Activated CD8-positive, alpha-beta memory T cell treated with anti-CD3 and anti-CD28 coated beads for 4 hours (primary cell): Measurements from ENCODE around the gene PRKAG1.

ENCODE experiments used
- DNase-seq, 2 donors: peaks; one replicate each; pipeline ENCODE4 v3.0.0-alpha.2; 2020; ENCODE audit warnings: low read depth in 2 of 2

PRKAG1 gene

DNA sequence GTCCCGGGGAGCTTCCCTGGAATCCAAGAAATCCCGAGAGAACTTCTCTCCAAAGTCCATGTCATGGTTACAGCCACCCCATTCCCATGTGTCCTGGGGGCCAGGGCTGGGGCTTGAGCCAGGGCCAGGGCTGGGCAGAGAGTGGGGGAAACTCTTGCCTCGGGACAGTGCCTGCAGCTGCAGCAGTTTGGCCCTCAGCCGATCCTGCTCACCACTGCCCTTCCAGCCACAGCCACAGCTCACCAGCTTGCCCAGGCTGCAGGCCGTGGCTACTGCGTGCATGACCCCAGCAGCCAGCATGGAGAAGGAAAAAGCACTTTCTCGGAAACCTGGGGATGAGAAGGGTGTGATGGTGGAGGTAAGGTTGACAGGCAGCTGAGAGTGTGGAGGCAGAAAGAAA is 50.6 kb downstream of the PRKAG1 start:
- no peak for DNase-seq

DNA sequence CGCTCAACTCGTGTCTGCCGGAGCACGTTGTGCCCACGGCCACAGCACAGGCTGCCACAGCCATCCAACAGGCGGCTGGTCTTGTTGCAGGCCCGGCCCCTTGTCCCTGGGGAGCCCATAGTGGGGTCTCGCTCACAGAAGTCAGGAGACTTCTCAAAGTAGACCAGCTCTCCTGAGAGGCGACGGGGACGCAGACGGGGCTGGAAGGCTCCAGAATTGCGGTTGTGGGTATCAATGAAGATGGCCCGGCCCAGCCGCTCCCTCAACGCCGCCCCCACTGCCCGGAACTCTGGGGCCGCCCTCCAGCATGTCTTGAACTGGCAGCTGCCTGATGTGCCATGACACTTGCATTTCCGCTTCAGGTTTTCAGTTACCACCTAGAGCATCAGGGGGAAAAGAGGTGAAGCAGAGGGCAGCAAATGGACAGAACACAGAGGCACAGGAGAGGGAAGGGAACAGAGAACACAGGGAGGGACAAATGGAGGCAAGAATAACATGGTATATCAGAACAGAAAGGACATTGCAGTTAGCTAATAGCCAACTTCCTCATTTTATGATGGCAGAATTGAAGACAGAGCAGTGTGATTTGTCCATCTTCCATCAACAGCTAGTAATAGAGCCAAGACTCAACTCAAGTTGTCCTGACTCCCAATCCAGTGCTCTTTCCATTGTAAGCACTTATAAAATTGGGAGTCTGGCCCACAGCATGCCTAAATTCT is 52.2 kb downstream of the PRKAG1 start:
- no peak for DNase-seq

DNA sequence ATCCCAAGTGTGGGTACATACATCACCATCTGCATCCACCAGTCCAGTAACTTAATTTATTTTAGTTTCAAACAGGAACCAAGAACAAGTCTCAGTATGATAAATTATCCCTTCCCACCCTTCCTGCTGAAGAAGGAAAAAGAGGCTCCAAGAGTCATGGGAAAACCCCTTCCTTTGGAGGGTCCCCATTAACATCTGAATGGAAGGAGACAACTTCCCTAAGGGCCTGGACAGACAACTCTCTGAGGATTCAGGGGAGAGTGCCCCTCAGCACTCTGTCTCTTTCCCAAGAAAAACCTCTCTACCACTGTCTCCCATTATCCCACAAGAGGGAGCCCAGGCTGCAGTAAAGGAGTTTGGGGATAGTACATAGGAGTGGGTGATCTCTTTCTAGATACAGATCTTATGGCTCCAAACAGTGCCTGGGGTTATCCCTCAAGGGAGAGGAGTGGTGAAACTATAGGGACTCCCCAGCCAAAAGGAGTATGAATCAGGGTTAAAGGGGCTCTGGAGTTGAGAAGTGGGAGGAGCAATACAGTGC is 53.2 kb downstream of the PRKAG1 start:
- no peak for DNase-seq

DNA sequence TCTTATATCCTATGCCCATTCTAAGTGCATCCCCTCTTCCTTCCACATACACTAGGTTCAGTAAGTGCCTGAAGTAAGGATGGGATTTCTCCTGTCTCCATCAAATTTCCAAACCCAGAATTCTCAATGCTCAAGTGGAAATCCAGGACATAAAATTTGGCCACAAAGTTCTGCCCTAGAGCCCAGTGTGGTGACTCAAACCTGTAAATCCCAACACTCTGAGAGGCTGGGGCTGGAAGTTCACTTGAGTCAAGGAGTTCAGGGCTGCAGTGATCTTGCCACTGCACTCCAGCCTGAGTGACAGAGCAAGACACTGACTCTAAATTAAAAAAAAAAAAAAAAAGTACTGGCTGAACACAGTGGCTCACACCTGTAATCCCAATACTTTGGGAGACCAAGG is 56.8 kb downstream of the PRKAG1 start:
- no peak for DNase-seq

DNA sequence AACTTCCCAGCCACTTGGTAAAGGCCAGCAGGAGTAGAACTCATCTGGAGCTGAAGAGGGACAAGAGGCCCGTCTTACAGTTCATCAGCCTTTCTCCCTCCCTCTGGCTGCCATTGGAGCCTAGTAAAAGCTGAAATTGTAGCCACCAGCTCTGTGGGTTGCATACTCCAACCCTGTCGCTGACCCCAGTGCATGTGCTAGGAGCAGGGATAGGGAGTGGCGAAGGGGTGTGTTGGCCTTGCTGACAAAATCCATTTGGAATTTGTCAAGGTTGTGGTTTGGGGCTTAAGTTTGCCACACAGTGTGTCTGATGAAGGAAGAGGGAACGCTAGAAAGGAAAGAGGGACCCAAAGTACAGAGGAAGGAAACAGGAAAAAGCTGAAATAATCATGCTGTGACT is 57.2 kb downstream of the PRKAG1 start:
- DNase-seq = no peak

DNA sequence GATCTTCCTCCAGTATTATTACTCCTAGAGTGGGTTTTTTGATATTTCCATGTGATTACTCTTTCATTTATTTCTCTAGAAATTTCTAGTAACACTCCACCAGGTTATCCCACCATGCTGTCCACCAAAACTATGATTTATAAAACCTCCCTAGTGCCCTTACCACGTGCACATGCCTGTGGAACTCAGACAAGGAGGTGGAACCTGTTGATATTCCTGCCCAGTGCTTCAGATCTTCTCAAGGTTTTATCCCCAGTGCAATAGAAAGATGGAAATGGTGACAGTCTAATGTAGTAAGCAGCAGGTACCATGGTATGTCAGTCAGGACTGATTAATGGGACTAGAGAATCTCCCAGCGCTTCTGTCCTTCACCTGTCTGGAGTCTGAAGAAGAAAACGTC is 57.7 kb downstream of the PRKAG1 start:
- no peak for DNase-seq

DNA sequence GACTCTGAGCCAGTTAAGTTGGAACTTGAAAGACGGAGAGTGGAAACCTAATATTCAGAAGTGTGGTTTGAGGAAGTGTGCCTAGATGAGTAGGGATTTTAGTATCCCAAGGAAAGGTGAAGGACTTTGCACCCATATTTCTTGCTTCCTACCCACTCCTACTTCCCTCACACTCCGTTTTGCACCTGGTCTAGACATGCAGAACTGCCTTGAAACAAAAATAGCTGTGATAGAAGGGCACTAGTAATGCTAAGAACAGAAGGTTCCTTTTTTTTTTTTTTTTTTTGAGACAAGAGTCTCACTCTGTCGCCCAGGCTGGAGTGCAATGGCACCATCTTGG is 60.6 kb downstream of the PRKAG1 start:
- no peak for DNase-seq

DNA sequence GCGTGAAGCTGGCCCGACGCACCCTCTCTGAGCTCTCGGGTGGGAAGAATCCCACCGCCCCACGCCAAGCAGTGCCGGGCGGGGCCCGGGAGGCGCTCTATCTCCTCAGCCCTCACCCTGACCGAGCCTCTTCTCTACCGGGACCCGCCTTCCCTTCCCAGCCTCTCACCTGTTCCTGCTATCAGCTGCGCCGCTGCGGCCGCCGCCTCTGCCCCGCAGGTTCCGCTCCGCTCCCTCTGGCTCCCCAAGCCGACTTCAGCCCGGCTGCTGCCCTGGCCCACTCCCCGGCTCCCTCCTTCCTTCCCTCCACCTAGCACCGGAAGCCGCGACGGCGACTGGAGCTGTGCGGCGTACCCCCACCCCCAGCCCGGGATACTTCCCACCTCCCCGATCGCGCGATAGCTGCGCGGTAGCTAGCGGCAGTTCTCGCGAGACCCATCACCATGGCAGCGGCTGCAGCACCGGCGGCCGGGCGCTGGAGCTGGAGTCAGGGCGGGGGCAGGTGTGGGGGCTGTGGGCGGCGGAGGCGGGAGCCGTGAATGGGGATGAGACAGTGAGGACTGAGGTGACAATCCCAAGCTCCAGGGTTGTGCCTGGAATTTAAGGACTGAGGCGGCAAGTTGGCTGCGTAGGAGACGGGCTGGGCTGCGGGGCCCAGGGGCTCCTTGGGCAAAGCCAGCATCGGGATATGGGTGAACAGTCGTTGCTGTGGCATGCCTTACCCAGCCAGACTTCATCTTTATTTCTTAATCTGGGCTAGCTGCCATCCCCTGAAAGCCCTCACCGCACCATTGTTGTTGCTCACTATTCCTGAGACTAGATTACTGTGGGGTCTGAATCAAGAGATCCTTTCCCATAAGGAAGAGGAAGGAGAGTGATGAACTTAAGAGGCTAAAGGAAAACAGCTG is 61.2 kb downstream of the PRKAG1 start, which contains the start of gene ARF3:
Gene ARF3 (minus strand): TSS at position 347 of the 908 bp plus-strand sequence. CDS start 16,392 bp downstream, outside the sequence.
- DNase-seq = peak; percentile 80 to 82

DNA sequence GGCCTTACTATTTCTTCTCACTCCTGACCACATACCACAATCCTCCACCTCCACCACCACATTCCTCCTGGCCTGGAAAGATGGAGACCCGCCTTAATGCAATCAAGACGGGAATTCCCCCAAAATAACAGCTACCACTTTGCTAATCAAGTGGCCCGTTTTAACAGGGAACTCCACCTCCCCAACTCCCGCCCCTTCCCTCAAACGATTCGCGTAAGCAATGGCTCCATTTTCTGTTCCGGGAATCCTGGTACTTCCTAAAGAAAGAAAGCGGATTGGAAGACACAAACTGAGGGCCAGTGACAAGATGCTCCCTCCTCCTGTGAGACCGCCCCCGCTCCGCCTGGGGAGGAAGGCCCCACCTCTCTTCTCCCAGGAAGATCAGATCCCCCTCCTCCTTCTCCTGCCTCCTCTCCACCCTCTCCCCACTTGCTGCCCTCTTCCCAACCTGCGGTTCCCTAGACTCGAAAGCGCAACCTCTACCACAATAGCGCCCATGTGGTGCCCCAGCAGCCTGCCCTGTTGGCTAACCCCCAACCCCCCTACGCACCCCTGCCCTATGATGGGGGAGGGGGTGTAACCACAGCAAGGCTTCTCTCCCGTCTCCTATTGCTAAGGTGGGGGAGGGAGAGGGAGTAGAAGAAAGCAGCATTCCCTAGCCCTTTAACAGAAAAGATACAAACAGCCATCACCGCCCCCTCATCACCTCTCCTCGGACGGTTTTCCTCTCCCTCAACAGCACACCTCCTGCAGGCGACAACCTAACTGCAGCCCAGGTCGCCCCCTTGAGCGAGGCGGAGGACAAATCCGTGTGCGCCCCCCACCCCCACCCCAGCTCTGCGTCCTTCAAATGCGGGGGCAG is 62.1 kb downstream of the PRKAG1 start:
- DNase-seq = no peak

DNA sequence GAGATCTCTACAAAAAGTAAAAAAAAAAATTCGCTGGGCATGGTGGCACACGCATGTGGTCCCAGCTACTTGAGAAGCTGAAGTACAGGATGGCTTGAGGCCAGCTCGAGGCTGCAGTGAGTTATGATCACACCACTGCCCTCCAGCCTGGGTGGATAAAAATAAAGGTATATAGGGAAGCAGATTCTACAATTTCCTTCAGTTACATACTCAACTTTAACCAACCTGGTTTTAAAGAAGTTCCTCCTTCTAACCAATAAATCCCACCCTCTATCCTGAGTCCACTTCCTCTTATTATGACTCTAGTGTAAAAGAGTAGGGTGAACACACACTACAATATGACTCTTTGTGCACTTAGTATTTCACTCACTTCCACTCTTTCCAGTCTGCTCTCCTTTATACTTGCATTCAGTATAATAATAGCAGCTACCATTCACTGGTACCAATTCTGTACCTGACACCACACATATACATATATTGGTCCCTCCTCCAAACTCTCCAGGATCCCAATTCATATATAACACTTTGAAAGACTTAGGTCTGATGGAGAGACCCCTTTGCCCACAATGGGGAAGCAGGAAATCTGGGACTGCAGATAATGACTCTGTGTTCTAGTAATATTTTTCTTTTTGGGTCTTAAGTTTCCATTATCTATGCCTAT is 63.6 kb downstream of the PRKAG1 start:
- no peak for DNase-seq

DNA sequence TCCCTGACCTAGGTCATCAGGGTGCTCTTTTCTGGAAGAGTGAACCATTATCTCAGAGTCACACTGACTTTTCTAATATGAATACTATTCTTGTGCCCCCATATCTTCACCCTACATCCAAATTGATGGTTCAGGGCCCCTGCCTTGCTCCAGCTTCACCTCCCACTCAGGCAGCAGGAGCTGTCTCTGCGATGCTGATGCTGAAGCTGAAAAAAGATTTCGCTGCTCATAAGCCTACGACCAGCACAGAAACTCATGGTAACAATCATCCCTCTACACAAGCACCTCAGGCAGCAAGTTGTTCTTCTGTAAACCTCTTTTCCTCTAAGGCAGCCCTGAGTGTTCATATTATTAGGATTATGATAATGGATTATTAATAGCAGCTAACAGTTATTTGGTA is 64.5 kb downstream of the PRKAG1 start:
- DNase-seq = no peak

DNA sequence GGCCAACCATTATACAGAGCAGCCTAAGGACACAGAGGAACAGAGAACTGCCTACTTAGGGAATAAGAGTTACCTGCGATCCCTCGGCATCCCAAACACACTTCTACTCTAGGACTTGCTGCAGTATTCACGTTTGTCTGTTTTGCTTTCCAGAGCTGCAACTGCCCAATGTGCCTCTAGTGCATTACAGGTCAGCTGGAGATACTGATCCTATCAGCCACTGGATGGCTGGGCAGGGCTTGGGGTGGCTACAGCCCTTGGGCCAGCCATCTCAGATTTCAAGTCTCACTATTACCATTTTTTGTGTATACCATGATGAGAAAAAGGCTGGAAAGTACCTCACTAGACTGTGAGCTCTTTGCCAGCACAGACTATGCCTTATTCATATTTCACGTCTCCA is 65.9 kb downstream of the PRKAG1 start:
- DNase-seq = no peak
